Measurements from ENCODE around the gene BMP8A. TPM values are rescaled to one million over a fixed set of nuclear protein-coding genes. Genes with fewer than 3 reads are reported as not detected.

The BMP8A gene
- polyA plus RNA-seq, 1 donor from 2014 or later = not detected

DNA sequence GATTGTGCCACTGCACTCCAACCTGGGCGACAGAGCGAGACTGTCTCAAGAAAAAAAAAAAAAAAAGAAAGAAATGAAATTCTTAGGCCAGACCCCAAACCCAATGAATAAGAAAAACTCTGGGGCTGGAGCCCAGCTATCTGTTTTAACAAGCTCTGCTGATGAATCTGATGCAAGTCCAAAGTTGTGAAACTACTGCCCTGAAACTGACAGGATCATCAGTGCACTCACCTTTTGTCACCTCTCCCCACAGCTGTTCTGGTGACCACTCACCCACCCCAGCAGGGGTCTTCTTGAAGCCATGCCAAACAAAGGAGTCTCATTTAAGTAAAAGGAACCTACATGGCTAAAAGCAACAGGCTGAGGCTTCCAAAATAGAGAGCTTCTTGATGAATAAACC, 76.8 kb downstream of the BMP8A start:
- Histone ChIP-seq H3K27ac (ENCODE audit: low read length) (no peak overlapping the region), H3K9ac (ENCODE audit: low read length) (no peak overlapping the region), H3K79me2 (replicated peaks; ENCODE audit: insufficient read depth, low read length) (peaks cover 8% of the 10 kb centered on the region), H3K36me3 (ENCODE audit: insufficient read depth, low read length) (peaks cover 40% of the 10 kb centered on the region), H3K4me3 (ENCODE audit: low read length) (no peak overlapping the region), H3K27me3 (ENCODE audit: insufficient read depth, low read depth, low read length) (no peaks in the 10 kb centered on the region), H3K9me3 (ENCODE audit: low read length) (no peaks in the 10 kb centered on the region), H2AFZ (ENCODE audit: low read depth, low read length) (no peak overlapping the region), H3F3A (ENCODE audit: insufficient read depth, low read length, poor library complexity, severe bottlenecking) (no peaks in the 10 kb centered on the region), H3K9me2 (ENCODE audit: insufficient read depth, low read length) (no peaks in the 10 kb centered on the region), H4K20me1 (ENCODE audit: insufficient read depth) (no peaks in the 10 kb centered on the region), H3K4me2 (ENCODE audit: low read length) (no peak overlapping the region)
- TF ChIP-seq EP300 (conservative IDR thresholded peaks at IDR 0.05; ENCODE audit: poor library complexity, severe bottlenecking) = no peak
- TF ChIP-seq SMC3 (conservative IDR thresholded peaks at IDR 0.05; ENCODE audit: poor library complexity) = no peak
- TF ChIP-seq POLR2AphosphoS5 (IDR thresholded peaks at IDR 0.05) = no peak
- TF ChIP-seq, protein P1, sequence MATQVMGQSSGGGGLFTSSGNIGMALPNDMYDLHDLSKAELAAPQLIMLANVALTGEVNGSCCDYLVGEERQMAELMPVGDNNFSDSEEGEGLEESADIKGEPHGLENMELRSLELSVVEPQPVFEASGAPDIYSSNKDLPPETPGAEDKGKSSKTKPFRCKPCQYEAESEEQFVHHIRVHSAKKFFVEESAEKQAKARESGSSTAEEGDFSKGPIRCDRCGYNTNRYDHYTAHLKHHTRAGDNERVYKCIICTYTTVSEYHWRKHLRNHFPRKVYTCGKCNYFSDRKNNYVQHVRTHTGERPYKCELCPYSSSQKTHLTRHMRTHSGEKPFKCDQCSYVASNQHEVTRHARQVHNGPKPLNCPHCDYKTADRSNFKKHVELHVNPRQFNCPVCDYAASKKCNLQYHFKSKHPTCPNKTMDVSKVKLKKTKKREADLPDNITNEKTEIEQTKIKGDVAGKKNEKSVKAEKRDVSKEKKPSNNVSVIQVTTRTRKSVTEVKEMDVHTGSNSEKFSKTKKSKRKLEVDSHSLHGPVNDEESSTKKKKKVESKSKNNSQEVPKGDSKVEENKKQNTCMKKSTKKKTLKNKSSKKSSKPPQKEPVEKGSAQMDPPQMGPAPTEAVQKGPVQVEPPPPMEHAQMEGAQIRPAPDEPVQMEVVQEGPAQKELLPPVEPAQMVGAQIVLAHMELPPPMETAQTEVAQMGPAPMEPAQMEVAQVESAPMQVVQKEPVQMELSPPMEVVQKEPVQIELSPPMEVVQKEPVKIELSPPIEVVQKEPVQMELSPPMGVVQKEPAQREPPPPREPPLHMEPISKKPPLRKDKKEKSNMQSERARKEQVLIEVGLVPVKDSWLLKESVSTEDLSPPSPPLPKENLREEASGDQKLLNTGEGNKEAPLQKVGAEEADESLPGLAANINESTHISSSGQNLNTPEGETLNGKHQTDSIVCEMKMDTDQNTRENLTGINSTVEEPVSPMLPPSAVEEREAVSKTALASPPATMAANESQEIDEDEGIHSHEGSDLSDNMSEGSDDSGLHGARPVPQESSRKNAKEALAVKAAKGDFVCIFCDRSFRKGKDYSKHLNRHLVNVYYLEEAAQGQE (IDR thresholded peaks at IDR 0.05; ENCODE audit: borderline replicate concordance) = no peak
- no peak for TF ChIP-seq TAF1 (IDR thresholded peaks at IDR 0.05; ENCODE audit: low read depth)
- no peak for TF ChIP-seq RAD21 (conservative IDR thresholded peaks at IDR 0.05)
- TF ChIP-seq, protein P2, sequence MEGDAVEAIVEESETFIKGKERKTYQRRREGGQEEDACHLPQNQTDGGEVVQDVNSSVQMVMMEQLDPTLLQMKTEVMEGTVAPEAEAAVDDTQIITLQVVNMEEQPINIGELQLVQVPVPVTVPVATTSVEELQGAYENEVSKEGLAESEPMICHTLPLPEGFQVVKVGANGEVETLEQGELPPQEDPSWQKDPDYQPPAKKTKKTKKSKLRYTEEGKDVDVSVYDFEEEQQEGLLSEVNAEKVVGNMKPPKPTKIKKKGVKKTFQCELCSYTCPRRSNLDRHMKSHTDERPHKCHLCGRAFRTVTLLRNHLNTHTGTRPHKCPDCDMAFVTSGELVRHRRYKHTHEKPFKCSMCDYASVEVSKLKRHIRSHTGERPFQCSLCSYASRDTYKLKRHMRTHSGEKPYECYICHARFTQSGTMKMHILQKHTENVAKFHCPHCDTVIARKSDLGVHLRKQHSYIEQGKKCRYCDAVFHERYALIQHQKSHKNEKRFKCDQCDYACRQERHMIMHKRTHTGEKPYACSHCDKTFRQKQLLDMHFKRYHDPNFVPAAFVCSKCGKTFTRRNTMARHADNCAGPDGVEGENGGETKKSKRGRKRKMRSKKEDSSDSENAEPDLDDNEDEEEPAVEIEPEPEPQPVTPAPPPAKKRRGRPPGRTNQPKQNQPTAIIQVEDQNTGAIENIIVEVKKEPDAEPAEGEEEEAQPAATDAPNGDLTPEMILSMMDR (IDR thresholded peaks at IDR 0.05; ENCODE audit: poor library complexity, severe bottlenecking) = no peak
- TF ChIP-seq EZH2 (IDR thresholded peaks at IDR 0.05; ENCODE audit: borderline replicate concordance, insufficient read depth, low read length, poor library complexity, severe bottlenecking) = no peak
- no peak for TF ChIP-seq MXI1 (conservative IDR thresholded peaks at IDR 0.05; ENCODE audit: poor library complexity, severe bottlenecking)

DNA sequence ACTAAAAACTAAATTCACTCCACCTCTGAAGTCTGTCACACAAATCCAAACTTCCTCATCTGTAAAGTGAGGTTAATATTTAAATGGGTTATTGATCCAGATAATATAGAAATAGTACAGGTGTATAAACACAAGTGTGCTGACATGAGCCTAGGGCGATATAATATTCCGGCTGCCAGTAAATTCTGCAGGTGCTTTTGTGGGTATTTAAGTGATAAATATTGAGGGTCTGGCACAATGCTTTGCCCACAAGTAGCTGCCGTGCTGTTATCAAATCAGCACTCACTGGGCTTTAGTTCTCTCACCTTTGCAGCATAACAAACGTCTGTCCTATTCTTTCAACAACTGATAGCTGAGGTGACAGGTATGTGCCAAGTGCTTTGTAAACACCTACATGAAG, 77.6 kb downstream of the BMP8A start:
- Histone ChIP-seq H3K27ac (ENCODE audit: low read length) (no peak overlapping the region), H3K9me3 (ENCODE audit: low read length) (no peaks in the 10 kb centered on the region), H3K79me2 (replicated peaks; ENCODE audit: insufficient read depth, low read length) (peaks cover 16% of the 10 kb centered on the region), H2AFZ (ENCODE audit: low read depth, low read length) (no peak overlapping the region), H3K9ac (ENCODE audit: low read length) (no peak overlapping the region), H3K9me2 (ENCODE audit: insufficient read depth, low read length) (no peaks in the 10 kb centered on the region), H3K4me2 (ENCODE audit: low read length) (no peak overlapping the region), H3F3A (ENCODE audit: insufficient read depth, low read length, poor library complexity, severe bottlenecking) (no peaks in the 10 kb centered on the region), H4K20me1 (ENCODE audit: insufficient read depth) (no peaks in the 10 kb centered on the region), H3K27me3 (ENCODE audit: insufficient read depth, low read depth, low read length) (no peaks in the 10 kb centered on the region), H3K36me3 (ENCODE audit: insufficient read depth, low read length) (peaks cover 40% of the 10 kb centered on the region), H3K4me3 (ENCODE audit: low read length) (no peak overlapping the region)
- TF ChIP-seq SMC3 (conservative IDR thresholded peaks at IDR 0.05; ENCODE audit: poor library complexity) = no peak
- TF ChIP-seq MXI1 (conservative IDR thresholded peaks at IDR 0.05; ENCODE audit: poor library complexity, severe bottlenecking) = no peak
- no peak for TF ChIP-seq RAD21 (conservative IDR thresholded peaks at IDR 0.05)
- TF ChIP-seq POLR2AphosphoS5 (IDR thresholded peaks at IDR 0.05) = no peak
- TF ChIP-seq TAF1 (IDR thresholded peaks at IDR 0.05; ENCODE audit: low read depth) = no peak
- TF ChIP-seq EZH2 (IDR thresholded peaks at IDR 0.05; ENCODE audit: borderline replicate concordance, insufficient read depth, low read length, poor library complexity, severe bottlenecking) = no peak
- no peak for TF ChIP-seq EP300 (conservative IDR thresholded peaks at IDR 0.05; ENCODE audit: poor library complexity, severe bottlenecking)
- TF ChIP-seq, protein P1 (IDR thresholded peaks at IDR 0.05; ENCODE audit: borderline replicate concordance) = no peak
- TF ChIP-seq, protein P2 (IDR thresholded peaks at IDR 0.05; ENCODE audit: poor library complexity, severe bottlenecking) = no peak

All from neural cell (in vitro differentiated cells).